ENCODE data around the gene JAK1. TPM values are rescaled to one million over a fixed set of nuclear protein-coding genes. Genes with fewer than 3 reads are reported as not detected.

The JAK1 gene
- total and polyA plus RNA-seq, 9 of the 15 experiments (the other 6 are each of a cell fraction or from before 2014, with no cell fraction given): 9.7 to 44.1 (median 42.5) TPM

GRCh38 chr1:64948905-64949833 lies 17.2 kb downstream of the JAK1 start (continued):
- TF ChIP-seq SRSF7 (optimal IDR thresholded peaks at IDR 0.05; ENCODE audit: low read depth, low read length) (no peak), KAT8 (IDR thresholded peaks at IDR 0.05; ENCODE audit: low read depth) (no peak), CBX3 (IDR thresholded peaks at IDR 0.05; ENCODE audit: borderline replicate concordance in 1 of 2, low read length in 2 of 2) (no peak), HDAC1 (IDR thresholded peaks at IDR 0.05) (no peak)
- TF ChIP-seq, protein P1, sequence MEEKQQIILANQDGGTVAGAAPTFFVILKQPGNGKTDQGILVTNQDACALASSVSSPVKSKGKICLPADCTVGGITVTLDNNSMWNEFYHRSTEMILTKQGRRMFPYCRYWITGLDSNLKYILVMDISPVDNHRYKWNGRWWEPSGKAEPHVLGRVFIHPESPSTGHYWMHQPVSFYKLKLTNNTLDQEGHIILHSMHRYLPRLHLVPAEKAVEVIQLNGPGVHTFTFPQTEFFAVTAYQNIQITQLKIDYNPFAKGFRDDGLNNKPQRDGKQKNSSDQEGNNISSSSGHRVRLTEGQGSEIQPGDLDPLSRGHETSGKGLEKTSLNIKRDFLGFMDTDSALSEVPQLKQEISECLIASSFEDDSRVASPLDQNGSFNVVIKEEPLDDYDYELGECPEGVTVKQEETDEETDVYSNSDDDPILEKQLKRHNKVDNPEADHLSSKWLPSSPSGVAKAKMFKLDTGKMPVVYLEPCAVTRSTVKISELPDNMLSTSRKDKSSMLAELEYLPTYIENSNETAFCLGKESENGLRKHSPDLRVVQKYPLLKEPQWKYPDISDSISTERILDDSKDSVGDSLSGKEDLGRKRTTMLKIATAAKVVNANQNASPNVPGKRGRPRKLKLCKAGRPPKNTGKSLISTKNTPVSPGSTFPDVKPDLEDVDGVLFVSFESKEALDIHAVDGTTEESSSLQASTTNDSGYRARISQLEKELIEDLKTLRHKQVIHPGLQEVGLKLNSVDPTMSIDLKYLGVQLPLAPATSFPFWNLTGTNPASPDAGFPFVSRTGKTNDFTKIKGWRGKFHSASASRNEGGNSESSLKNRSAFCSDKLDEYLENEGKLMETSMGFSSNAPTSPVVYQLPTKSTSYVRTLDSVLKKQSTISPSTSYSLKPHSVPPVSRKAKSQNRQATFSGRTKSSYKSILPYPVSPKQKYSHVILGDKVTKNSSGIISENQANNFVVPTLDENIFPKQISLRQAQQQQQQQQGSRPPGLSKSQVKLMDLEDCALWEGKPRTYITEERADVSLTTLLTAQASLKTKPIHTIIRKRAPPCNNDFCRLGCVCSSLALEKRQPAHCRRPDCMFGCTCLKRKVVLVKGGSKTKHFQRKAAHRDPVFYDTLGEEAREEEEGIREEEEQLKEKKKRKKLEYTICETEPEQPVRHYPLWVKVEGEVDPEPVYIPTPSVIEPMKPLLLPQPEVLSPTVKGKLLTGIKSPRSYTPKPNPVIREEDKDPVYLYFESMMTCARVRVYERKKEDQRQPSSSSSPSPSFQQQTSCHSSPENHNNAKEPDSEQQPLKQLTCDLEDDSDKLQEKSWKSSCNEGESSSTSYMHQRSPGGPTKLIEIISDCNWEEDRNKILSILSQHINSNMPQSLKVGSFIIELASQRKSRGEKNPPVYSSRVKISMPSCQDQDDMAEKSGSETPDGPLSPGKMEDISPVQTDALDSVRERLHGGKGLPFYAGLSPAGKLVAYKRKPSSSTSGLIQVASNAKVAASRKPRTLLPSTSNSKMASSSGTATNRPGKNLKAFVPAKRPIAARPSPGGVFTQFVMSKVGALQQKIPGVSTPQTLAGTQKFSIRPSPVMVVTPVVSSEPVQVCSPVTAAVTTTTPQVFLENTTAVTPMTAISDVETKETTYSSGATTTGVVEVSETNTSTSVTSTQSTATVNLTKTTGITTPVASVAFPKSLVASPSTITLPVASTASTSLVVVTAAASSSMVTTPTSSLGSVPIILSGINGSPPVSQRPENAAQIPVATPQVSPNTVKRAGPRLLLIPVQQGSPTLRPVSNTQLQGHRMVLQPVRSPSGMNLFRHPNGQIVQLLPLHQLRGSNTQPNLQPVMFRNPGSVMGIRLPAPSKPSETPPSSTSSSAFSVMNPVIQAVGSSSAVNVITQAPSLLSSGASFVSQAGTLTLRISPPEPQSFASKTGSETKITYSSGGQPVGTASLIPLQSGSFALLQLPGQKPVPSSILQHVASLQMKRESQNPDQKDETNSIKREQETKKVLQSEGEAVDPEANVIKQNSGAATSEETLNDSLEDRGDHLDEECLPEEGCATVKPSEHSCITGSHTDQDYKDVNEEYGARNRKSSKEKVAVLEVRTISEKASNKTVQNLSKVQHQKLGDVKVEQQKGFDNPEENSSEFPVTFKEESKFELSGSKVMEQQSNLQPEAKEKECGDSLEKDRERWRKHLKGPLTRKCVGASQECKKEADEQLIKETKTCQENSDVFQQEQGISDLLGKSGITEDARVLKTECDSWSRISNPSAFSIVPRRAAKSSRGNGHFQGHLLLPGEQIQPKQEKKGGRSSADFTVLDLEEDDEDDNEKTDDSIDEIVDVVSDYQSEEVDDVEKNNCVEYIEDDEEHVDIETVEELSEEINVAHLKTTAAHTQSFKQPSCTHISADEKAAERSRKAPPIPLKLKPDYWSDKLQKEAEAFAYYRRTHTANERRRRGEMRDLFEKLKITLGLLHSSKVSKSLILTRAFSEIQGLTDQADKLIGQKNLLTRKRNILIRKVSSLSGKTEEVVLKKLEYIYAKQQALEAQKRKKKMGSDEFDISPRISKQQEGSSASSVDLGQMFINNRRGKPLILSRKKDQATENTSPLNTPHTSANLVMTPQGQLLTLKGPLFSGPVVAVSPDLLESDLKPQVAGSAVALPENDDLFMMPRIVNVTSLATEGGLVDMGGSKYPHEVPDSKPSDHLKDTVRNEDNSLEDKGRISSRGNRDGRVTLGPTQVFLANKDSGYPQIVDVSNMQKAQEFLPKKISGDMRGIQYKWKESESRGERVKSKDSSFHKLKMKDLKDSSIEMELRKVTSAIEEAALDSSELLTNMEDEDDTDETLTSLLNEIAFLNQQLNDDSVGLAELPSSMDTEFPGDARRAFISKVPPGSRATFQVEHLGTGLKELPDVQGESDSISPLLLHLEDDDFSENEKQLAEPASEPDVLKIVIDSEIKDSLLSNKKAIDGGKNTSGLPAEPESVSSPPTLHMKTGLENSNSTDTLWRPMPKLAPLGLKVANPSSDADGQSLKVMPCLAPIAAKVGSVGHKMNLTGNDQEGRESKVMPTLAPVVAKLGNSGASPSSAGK (IDR thresholded peaks at IDR 0.05): no peak

All from K562 (cell line).